Measurements from ENCODE around the gene C16orf89. TPM values are rescaled to one million over a fixed set of nuclear protein-coding genes. Genes with fewer than 3 reads are reported as not detected.

The C16orf89 gene
- polyA plus RNA-seq, 1 donor, result 3.1 TPM

DNA sequence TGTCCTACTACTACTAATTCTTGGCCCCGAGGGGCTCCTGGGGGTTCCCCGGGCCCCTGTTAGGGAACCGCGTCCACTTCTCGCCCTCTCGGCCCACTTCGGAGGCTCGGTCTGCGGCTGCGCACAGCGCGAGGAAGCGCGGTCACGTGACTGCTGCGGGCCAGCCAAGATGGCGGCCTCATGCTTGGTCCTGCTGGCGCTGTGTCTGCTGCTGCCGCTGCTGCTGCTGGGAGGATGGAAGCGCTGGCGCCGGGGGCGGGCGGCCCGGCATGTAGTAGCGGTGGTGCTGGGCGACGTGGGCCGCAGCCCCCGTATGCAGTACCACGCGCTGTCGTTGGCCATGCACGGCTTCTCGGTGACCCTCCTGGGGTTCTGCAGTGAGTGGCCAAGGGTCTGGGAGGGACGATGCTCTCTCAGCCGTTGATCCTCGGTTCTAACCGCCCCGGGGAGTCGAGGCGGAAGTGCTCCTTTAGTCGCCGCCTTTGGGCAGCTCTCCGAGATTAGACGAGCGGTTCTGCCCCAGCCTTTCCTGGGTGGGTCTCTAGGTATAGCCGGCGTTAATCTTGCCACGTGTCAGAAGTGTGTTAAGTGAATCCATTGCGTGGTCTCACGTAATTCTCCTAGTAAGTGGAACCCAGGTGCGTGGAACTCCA, 6.1 kb upstream of the C16orf89 start, which contains the start of gene ALG1:
Gene ALG1 (plus strand): TSS at position 163 of the 653 bp plus-strand sequence. CDS start 7 bp downstream, at position 170.
- peak; percentile 87 to 88 for DNase-seq
- H3K27me3 ChIP-seq (ENCODE audit: control insufficient read depth, insufficient read depth, low read length), result no peaks in the 10 kb centered on the region
- H3K4me1 ChIP-seq (ENCODE audit: control insufficient read depth, insufficient read depth, low read length), result peaks cover 13% of the 10 kb centered on the region
- H3K9me3 ChIP-seq (ENCODE audit: control insufficient read depth, low read depth, low read length), result no peaks in the 10 kb centered on the region
- H3K4me3 ChIP-seq (ENCODE audit: low read length), result peak within 1 kb of the TSS; percentile 80
- H3K27ac ChIP-seq (ENCODE audit: low read length), result peak within 1 kb of the TSS; percentile 75
- H3K36me3 ChIP-seq (ENCODE audit: control insufficient read depth, insufficient read depth, low read length), result peaks cover 22% of the 10 kb centered on the region
- no CpG with 5 or more reads among the region's 53 CpGs for WGBS (ENCODE audit: insufficient coverage, low lambda C conversion rate)

DNA sequence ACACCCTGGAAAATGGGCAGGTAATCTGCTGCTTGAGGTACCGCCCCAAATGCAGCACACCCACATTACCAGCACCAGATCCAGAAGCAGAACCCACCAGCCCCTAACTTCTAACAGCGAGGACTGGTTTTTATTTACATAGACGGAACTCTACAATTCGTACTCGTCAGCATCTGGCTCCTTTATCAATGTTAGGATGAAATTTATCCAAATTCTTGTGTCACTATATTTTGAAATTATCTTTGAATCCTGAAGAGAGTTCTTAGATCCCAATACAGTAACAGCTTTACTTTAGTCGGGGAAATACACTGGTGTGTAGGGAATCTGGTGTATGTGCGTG, 5.6 kb upstream of the C16orf89 start:
- 78% methylated on average over 3 of the region's 7 CpGs for WGBS (ENCODE audit: insufficient coverage, low lambda C conversion rate)

DNA sequence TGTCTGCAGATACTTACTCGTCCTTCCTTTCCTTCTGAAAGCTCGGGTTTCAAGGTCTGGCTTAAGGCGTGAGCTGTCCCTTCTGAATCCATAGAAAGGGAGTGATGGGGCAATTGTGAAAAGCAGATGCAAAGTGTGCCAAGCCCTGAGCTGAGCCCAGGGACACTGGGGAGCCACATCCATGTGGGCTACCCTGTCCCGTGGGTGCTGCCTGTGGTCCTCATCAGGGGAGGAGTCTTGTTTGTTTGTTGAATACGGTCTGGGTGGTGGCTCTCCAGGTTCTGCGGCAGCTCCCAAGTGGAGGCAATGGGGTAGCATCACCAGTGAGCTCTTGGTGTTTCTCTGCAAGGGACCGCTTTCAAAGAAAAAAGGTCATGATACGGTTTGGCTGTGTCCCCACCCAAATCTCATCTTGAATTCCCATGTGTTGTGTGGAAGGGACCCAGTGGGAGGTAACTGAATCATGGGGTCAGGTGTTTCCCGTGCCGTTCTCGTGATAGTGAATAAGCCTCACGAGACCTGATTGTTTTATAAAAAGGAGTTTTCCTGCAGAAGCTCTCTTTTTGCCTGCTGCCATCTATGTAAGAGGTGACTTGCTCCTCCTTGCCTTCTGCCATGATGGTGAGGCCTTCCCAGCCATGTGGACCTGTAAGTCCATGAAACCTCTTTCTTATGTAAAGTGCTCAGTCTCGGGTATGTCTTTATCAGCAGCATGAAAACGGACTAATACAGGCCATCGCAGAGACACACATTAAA, 4.9 kb upstream of the C16orf89 start:
- no peaks in the 10 kb centered on the region for H3K27me3 ChIP-seq (ENCODE audit: control insufficient read depth, insufficient read depth, low read length)
- H3K27ac ChIP-seq (ENCODE audit: low read length), result no peak overlapping the region
- H3K4me3 ChIP-seq (ENCODE audit: low read length), result no peak overlapping the region
- H3K36me3 ChIP-seq (ENCODE audit: control insufficient read depth, insufficient read depth, low read length), result peaks cover 13% of the 10 kb centered on the region
- WGBS (ENCODE audit: insufficient coverage, low lambda C conversion rate), result no CpG with 5 or more reads among the region's 15 CpGs
- no peak for DNase-seq
- H3K4me1 ChIP-seq (ENCODE audit: control insufficient read depth, insufficient read depth, low read length), result peaks cover 13% of the 10 kb centered on the region
- H3K9me3 ChIP-seq (ENCODE audit: control insufficient read depth, low read depth, low read length), result no peaks in the 10 kb centered on the region

More for the DNA sequence above, 5.6 kb upstream of the C16orf89 start:
- Histone ChIP-seq H3K36me3 (ENCODE audit: control insufficient read depth, insufficient read depth, low read length) (peaks cover 20% of the 10 kb centered on the region), H3K9me3 (ENCODE audit: control insufficient read depth, low read depth, low read length) (no peaks in the 10 kb centered on the region), H3K4me3 (ENCODE audit: low read length) (peak overlapping the region; percentile 80), H3K27ac (ENCODE audit: low read length) (peak overlapping the region; percentile 75), H3K4me1 (ENCODE audit: control insufficient read depth, insufficient read depth, low read length) (peaks cover 13% of the 10 kb centered on the region), H3K27me3 (ENCODE audit: control insufficient read depth, insufficient read depth, low read length) (no peaks in the 10 kb centered on the region)
- no peak for DNase-seq

DNA sequence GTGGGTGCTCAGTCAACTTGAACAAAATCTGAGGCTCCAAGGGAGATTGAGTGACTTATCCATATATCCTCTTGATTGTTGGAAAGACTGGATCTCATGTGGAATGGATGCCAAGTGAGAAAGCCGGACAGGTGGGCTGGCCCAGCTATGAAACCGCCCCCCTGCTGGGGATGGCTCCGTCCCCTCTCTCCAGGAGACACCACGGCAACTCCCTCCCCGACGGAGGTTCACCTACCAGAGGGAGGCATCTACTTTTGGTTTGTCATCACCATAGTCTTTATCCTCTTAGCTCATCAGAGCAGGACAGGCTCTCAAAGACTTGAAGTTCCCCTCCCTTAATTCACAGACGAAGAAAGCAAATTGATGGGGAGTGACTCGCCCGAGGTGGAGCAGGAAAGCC, 4.1 kb upstream of the C16orf89 start:
- H3K9me3 ChIP-seq (ENCODE audit: control insufficient read depth, low read depth, low read length), result no peaks in the 10 kb centered on the region
- H3K36me3 ChIP-seq (ENCODE audit: control insufficient read depth, insufficient read depth, low read length), result peaks cover 6% of the 10 kb centered on the region
- no peak overlapping the region for H3K4me3 ChIP-seq (ENCODE audit: low read length)
- no peaks in the 10 kb centered on the region for H3K27me3 ChIP-seq (ENCODE audit: control insufficient read depth, insufficient read depth, low read length)
- peaks cover 14% of the 10 kb centered on the region for H3K4me1 ChIP-seq (ENCODE audit: control insufficient read depth, insufficient read depth, low read length)
- no peak overlapping the region for H3K27ac ChIP-seq (ENCODE audit: low read length)
- no CpG with 5 or more reads among the region's 9 CpGs for WGBS (ENCODE audit: insufficient coverage, low lambda C conversion rate)
- DNase-seq, result no peak

DNA sequence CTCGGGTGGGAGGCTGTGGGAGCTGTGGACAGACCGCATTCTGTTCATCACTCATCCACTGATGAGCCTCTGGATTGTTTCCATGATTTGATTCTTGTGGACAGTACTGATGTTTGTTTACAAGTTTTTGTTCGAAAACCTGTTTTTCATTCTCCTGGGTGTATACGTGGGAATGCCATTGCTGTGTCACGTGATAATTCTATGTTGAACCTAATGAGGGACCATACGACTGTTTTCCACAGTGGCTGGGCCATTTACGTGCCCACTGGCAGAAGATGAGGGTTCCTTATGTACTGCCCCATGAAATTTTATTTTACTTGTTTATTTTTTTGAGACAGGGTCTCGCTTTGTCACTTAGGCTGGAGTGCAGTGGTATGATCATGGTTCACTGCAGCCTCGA, 3.3 kb upstream of the C16orf89 start:
- H3K27ac ChIP-seq (ENCODE audit: low read length), result no peak overlapping the region
- H3K9me3 ChIP-seq (ENCODE audit: control insufficient read depth, low read depth, low read length), result no peaks in the 10 kb centered on the region

DNA sequence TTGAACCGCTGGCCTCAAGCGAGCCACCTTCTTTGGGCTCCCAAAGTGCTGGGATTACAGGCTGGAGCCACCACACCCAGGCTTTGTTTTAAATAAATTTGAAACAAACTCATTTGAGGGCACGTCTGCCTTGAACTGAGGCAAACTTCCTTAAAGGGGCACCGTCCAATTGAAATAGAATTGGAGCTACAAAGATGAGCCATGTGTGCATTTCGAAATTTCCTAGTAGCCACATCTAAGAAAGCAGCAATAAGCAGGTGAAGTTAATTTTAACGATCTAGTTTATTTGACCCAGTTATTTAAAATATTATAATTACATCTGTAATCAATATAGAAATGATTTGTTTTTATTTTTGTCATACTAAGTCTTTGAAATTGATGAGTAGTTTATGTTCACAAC, 755 bp upstream of the C16orf89 start:
- Histone ChIP-seq H3K4me3 (ENCODE audit: low read length) (no peak overlapping the region), H3K27ac (ENCODE audit: low read length) (no peak overlapping the region), H3K36me3 (ENCODE audit: control insufficient read depth, insufficient read depth, low read length) (no peaks in the 10 kb centered on the region), H3K4me1 (ENCODE audit: control insufficient read depth, insufficient read depth, low read length) (peaks cover 9% of the 10 kb centered on the region), H3K27me3 (ENCODE audit: control insufficient read depth, insufficient read depth, low read length) (no peaks in the 10 kb centered on the region), H3K9me3 (ENCODE audit: control insufficient read depth, low read depth, low read length) (no peaks in the 10 kb centered on the region)
- WGBS (ENCODE audit: insufficient coverage, low lambda C conversion rate), result no CpG with 5 or more reads among the region's 6 CpGs
- no peak for DNase-seq

More for the DNA sequence above, 3.3 kb upstream of the C16orf89 start:
- no peak for DNase-seq
- H3K27me3 ChIP-seq (ENCODE audit: control insufficient read depth, insufficient read depth, low read length), result no peaks in the 10 kb centered on the region
- 75% methylated on average over 2 of the region's 9 CpGs for WGBS (ENCODE audit: insufficient coverage, low lambda C conversion rate)
- no peaks in the 10 kb centered on the region for H3K36me3 ChIP-seq (ENCODE audit: control insufficient read depth, insufficient read depth, low read length)
- H3K4me3 ChIP-seq (ENCODE audit: low read length), result no peak overlapping the region
- peaks cover 18% of the 10 kb centered on the region for H3K4me1 ChIP-seq (ENCODE audit: control insufficient read depth, insufficient read depth, low read length)

DNA sequence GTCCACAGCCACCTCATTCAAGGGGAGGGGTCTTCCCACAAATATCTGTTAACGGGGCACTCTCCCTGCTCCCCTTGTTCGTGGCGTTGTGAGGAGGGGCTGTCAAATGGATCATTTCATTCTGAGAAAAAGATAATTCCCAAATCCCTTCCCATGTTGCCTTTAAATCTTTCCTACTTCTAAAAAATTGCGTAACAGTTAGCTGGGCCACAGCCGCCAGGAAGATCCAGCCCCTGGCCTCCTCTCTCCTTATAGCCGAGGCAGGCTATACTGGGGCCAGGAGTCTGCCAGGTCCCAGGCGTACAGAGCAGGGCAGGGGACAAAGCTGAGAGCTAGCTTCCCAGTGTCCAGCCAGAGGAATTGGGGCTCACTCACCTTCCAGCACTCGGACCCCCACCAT, 430 bp downstream of the C16orf89 start:
- H3K27ac ChIP-seq (ENCODE audit: low read length), result no peak overlapping the region
- H3K4me1 ChIP-seq (ENCODE audit: control insufficient read depth, insufficient read depth, low read length), result peaks cover 5% of the 10 kb centered on the region
- no CpG with 5 or more reads among the region's 8 CpGs for whole genome bisulfite sequencing (ENCODE audit: insufficient coverage, low lambda C conversion rate)
- no peaks in the 10 kb centered on the region for H3K9me3 ChIP-seq (ENCODE audit: control insufficient read depth, low read depth, low read length)
- H3K36me3 ChIP-seq (ENCODE audit: control insufficient read depth, insufficient read depth, low read length), result no peaks in the 10 kb centered on the region
- H3K27me3 ChIP-seq (ENCODE audit: control insufficient read depth, insufficient read depth, low read length), result no peaks in the 10 kb centered on the region
- DNase-seq, result no peak
- no peak overlapping the region for H3K4me3 ChIP-seq (ENCODE audit: low read length)

DNA sequence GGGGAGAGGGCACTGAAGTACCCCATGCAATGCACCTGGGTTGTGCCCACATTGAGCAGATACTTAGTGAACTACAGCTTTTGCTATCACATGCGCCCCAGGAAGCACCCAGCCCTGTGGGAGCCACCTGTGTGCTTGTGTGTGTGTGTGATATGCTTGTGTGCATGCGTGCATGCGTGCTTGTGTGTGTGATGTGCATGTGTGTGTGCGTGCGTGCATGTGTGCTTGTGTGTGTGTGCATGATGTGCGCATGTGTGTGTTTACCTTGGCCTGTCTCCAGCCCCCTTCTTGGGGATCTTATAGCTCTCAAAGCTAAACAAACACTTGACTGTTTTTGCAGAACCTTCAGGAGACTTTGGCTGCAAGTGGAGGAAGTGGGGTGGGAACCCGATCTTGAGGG, 841 bp downstream of the C16orf89 start:
- Histone ChIP-seq H3K9me3 (ENCODE audit: control insufficient read depth, low read depth, low read length) (no peaks in the 10 kb centered on the region), H3K27ac (ENCODE audit: low read length) (no peak overlapping the region), H3K4me3 (ENCODE audit: low read length) (no peak overlapping the region), H3K27me3 (ENCODE audit: control insufficient read depth, insufficient read depth, low read length) (no peaks in the 10 kb centered on the region), H3K36me3 (ENCODE audit: control insufficient read depth, insufficient read depth, low read length) (no peaks in the 10 kb centered on the region), H3K4me1 (ENCODE audit: control insufficient read depth, insufficient read depth, low read length) (peaks cover 5% of the 10 kb centered on the region)
- peak in 1 of 2 donors; percentile 59 for DNase-seq
- no CpG with 5 or more reads among the region's 7 CpGs for WGBS (ENCODE audit: insufficient coverage, low lambda C conversion rate)

- H3K27me3 ChIP-seq (ENCODE audit: control insufficient read depth, insufficient read depth, low read length), result no peaks in the 10 kb centered on the region
- H3K4me1 ChIP-seq (ENCODE audit: control insufficient read depth, insufficient read depth, low read length), result peaks cover 5% of the 10 kb centered on the region
- H3K27ac ChIP-seq (ENCODE audit: low read length), result no peak overlapping the region
- no peak overlapping the region for H3K4me3 ChIP-seq (ENCODE audit: low read length)
- no peaks in the 10 kb centered on the region for H3K9me3 ChIP-seq (ENCODE audit: control insufficient read depth, low read depth, low read length)
- H3K36me3 ChIP-seq (ENCODE audit: control insufficient read depth, insufficient read depth, low read length), result no peaks in the 10 kb centered on the region
- DNase-seq, result no peak
- no CpG with 5 or more reads among the region's 19 CpGs for WGBS (ENCODE audit: insufficient coverage, low lambda C conversion rate)
Measured at GRCh38 chr16:5062790-5063765, 2.7 kb downstream of the C16orf89 start.

GRCh38 chr16:5062051-5062450, 3.7 kb downstream of the C16orf89 start:
- Histone ChIP-seq H3K9me3 (ENCODE audit: control insufficient read depth, low read depth, low read length) (no peaks in the 10 kb centered on the region), H3K4me1 (ENCODE audit: control insufficient read depth, insufficient read depth, low read length) (peaks cover 5% of the 10 kb centered on the region), H3K4me3 (ENCODE audit: low read length) (no peak overlapping the region), H3K36me3 (ENCODE audit: control insufficient read depth, insufficient read depth, low read length) (no peaks in the 10 kb centered on the region), H3K27me3 (ENCODE audit: control insufficient read depth, insufficient read depth, low read length) (no peaks in the 10 kb centered on the region), H3K27ac (ENCODE audit: low read length) (no peak overlapping the region)
- DNase-seq, result no peak
- no CpG with 5 or more reads among the region's 11 CpGs for WGBS (ENCODE audit: insufficient coverage, low lambda C conversion rate)

Measured in large intestine (tissue), 3 donors.